ENCODE measurements around the gene PRELID2.

GRCh38 chr5:145718956-145719355 lies 116.2 kb downstream of the PRELID2 start:
- no peak for TF ChIP-seq POLR2AphosphoS5 (IDR thresholded peaks at IDR 0.05; ENCODE audit: borderline replicate concordance, low read depth, low read length)
- no peak for TF ChIP-seq EZH2 (IDR thresholded peaks at IDR 0.05)

Measured in SK-N-MC (cell line).